Fibroblast of skin of left quadriceps (primary cell): ENCODE data around the gene IFI44.

Experiments
- DNase-seq, 2 experiments: peaks; one replicate each; pipeline ENCODE4 v3.0.0-alpha.2; 2013; ENCODE audit warnings: low read depth in 2 of 2

IFI44 gene

DNA sequence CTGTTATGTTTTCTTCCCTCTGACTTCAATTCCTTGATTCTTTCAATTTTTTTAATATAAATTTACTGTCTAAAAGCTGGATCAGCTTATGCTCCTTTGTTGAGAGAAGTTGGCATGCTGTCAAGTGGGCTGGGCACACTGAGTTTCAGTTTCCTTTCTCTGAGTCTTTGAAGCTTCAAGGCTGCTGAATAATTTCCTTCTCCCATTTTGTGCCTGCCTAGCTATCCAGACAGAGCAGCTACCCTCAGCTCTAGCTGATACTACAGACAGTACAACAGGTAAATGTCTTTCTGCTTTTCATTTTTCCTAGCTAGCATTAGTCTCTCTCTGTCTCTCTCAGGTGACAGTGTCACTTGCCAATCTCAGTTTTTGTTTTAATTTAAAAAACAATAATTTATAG lies at the start of gene IFI44:
Gene IFI44 (plus strand): TSS at position 204 of the 400 bp plus-strand sequence. CDS start 365 bp downstream, outside the sequence.
- DNase-seq = peak; percentile 67 to 72

GRCh38 chr1:78601068-78601467 lies 48.6 kb upstream of the IFI44 start:
- DNase-seq = no peak

DNA sequence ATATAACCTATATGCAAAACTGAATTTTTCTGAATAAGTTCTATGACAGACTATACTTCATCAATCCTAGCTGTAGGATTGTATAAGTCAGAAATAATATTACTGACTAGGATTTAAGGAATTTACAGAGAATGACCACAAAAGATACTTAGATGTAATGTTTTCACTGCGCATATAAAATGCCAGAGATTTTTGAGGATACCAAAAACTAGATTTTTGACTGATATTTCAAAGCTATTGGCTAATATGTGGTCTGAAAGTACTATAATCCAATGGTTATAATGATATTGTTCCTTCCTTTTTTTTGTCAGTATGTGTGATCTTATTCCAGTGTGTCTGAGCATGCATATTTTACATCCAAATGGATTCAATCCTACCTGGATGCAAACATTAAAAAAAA lies 46.4 kb upstream of the IFI44 start:
- DNase-seq = peak; percentile 55 to 56

GRCh38 chr1:78604643-78605042 lies 45.0 kb upstream of the IFI44 start:
- no peak for DNase-seq

GRCh38 chr1:78606274-78606673 lies 43.4 kb upstream of the IFI44 start:
- no peak for DNase-seq

- no peak for DNase-seq
Observed at GRCh38 chr1:78607334-78607927, 42.2 kb upstream of the IFI44 start.

- DNase-seq = no peak
Observed at GRCh38 chr1:78607944-78608343, 41.7 kb upstream of the IFI44 start.

- DNase-seq = peak; percentile 75
Observed at GRCh38 chr1:78617615-78618026, 32.0 kb upstream of the IFI44 start.

GRCh38 chr1:78619032-78619431 lies 30.6 kb upstream of the IFI44 start:
- DNase-seq = no peak

- DNase-seq = no peak
Observed at GRCh38 chr1:78619446-78619802, 30.2 kb upstream of the IFI44 start.

- peak; percentile 53 to 60 for DNase-seq
Observed at GRCh38 chr1:78619803-78620579, 29.6 kb upstream of the IFI44 start, which contains the start of gene IFI44L. Gene IFI44L, plus strand, starts transcription at chr1:78620448. Its CDS starts 7,468 bp downstream, at chr1:78627916.

GRCh38 chr1:78620666-78621065 lies 29.0 kb upstream of the IFI44 start:
- DNase-seq = no peak

- no peak for DNase-seq
Observed at GRCh38 chr1:78622548-78622947, 27.1 kb upstream of the IFI44 start.

GRCh38 chr1:78624035-78624434 lies 25.6 kb upstream of the IFI44 start:
- no peak for DNase-seq

DNA sequence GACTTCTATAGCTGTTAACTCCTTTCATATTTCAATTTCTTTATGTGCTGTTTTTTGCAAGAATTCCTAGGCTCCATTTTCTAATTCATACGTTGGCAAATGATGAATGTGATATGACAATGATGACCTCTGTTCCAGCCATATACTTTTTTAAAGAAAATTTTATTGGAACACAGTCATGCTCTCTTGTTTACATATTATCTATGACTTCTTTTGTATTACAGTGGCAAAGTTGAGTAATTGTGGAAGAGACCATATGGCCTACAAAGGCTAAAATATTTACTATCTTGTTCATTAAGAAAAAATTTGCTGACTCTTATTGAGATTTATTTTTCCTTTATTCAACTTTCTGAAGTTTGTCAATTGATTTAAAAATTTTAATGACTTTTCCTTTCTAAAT lies 22.3 kb upstream of the IFI44 start:
- no peak for DNase-seq

DNA sequence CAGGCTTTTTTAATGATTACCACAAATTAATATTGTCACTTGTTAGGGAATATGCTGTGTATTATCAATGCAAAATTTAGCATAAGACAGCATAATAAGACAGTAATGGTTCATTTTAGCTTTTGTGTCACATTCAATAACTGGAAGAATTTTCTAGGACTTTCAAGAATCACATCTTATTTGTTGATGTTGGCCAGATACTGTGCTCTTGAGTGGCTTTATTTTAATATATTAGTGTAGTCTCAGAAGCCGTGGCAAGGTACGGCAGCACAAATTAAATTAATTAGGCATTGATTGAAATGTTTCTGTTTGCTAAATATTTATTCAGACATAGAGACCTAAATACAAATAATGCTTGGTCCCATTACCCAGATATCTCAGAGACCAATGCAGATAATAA lies 19.0 kb upstream of the IFI44 start:
- DNase-seq = no peak

DNA sequence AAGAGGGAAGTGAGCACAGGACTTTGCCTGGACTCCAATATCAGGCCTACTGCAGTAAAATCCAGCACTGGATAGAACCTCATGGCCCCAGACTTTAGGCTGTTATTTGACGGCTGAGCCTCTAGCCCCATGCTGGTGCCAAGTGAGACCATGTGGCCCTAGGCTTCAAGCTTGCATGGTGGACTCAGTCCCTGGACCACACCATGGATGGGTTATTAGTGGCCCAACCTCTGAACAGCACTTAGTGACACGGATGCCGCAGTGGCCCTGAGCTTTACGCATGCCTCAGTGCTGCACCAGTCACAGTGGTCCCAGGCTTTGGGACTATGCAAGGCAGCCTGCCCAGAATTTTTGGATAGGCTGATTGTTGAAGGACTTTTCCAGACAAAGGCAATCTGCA lies 16.4 kb upstream of the IFI44 start:
- DNase-seq = no peak

- no peak for DNase-seq
Observed at GRCh38 chr1:78640462-78640861, 9.2 kb upstream of the IFI44 start.

DNA sequence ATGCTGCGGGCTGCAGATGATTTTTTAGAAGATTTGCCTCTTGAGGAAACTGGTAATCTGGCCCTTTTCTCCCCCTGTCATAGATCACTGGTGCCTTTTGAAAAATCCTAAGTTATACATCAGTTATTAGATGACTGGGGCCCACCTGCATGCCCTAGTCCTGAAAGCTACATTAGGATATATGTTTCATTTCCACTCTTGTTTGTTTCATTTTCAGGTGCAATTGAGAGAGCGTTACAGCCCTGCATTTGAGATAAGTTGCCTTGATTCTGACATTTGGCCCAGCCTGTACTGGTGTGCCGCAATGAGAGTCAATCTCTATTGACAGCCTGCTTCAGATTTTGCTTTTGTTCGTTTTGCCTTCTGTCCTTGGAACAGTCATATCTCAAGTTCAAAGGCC lies 8.1 kb upstream of the IFI44 start:
- no peak for DNase-seq

DNA sequence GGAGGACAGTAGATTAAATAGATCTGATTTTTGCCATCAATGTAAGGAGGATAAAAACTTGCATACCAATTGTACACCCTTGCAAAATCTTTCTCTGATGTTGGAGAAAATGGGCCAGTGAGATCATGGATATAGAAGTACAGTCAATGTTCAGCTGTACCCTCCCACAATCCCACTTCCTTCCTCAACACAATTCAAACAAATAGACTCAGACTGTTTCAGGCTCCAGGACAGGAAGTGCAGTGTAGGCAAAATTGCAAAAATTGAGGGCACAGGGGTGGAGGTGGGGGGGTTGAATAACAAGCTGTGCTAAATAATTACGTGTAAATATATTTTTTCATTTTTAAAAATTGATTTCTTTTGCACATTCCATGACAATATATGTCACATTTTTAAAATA lies 3.9 kb upstream of the IFI44 start:
- DNase-seq = no peak

- DNase-seq = no peak
Observed at GRCh38 chr1:78647238-78647637, 2.4 kb upstream of the IFI44 start.

- DNase-seq = no peak
Observed at GRCh38 chr1:78650114-78650660, 556 bp downstream of the IFI44 start.

- peak; percentile 56 for DNase-seq
Observed at GRCh38 chr1:78651241-78651640, 1.6 kb downstream of the IFI44 start.
